SU-DHL-6 (cell line): ENCODE results near the gene TEX19.

Source experiments
- EZH2phosphoT487 ChIP-seq: fragments of 200-600 bp; sonication (generic), shearing (Covaris generic); conservative IDR thresholded peaks from 2 replicates; pipeline ENCODE4 v1.6.1; 2018; ENCODE audit warnings: mild to moderate bottlenecking, antibody characterized with exemption, low read length, moderate library complexity, mixed read lengths
- TF ChIP-seq, protein P1 (sequence below): fragments of 200-600 bp; sonication (generic); IDR thresholded peaks from one replicate; pipeline ENCODE4 v1.5.1; 2017; ENCODE audit warnings: antibody characterized with exemption, mild to moderate bottlenecking, low read length, moderate library complexity; ENCODE audit not compliant: insufficient read depth, poor library complexity, severe bottlenecking

DNA sequence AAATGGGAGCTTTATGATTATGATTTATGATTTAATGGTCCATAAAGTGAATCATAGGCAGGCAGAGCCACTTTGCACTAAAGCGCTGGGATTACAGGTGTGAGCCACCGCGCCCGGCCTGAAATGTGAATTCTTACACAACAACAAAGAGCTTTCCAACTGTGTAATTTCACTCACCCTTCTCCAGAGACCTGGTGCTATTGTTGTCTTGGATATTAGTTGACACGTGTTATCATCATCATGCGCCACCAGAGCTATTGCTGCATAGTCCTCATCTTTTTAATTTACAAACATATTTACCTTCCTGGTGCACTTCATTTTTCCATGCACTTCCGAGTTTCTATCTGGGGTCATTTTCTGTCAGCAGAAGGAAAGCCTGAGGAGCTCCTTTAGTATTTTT lies 7.7 kb downstream of the TEX19 start:
- TF ChIP-seq, protein P1, sequence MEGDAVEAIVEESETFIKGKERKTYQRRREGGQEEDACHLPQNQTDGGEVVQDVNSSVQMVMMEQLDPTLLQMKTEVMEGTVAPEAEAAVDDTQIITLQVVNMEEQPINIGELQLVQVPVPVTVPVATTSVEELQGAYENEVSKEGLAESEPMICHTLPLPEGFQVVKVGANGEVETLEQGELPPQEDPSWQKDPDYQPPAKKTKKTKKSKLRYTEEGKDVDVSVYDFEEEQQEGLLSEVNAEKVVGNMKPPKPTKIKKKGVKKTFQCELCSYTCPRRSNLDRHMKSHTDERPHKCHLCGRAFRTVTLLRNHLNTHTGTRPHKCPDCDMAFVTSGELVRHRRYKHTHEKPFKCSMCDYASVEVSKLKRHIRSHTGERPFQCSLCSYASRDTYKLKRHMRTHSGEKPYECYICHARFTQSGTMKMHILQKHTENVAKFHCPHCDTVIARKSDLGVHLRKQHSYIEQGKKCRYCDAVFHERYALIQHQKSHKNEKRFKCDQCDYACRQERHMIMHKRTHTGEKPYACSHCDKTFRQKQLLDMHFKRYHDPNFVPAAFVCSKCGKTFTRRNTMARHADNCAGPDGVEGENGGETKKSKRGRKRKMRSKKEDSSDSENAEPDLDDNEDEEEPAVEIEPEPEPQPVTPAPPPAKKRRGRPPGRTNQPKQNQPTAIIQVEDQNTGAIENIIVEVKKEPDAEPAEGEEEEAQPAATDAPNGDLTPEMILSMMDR = no peak
- no peak for TF ChIP-seq EZH2phosphoT487
